DND-41 (cell line): Measurements from ENCODE around the gene ST6GALNAC3.

ENCODE experiments used
- CTCF ChIP-seq: IDR thresholded peaks from 2 replicates; pipeline ENCODE4 v1.5.1; 2012; ENCODE audit warnings: borderline replicate concordance, low read length, moderate library complexity, mild to moderate bottlenecking; ENCODE audit not compliant: poor library complexity, severe bottlenecking; ENCODE audit errors: extremely low read depth
- EZH2 ChIP-seq: IDR thresholded peaks from 3 replicates; pipeline ENCODE4 v1.6.1; 2012; ENCODE audit warnings: borderline replicate concordance, low read depth, mild to moderate bottlenecking, moderate library complexity, low read length, inconsistent platforms; ENCODE audit not compliant: severe bottlenecking

- TF ChIP-seq CTCF (no peak), EZH2 (no peak)
Observed at GRCh38 chr1:76250271-76250670, 175.7 kb downstream of the ST6GALNAC3 start.
